ENCODE data around the gene PDE1C.
A peak's percentile ranks its signal among the peaks of the same experiment; 100 is the strongest.

The PDE1C gene

GRCh38 chr7:32005577-32005976 is 64.6 kb downstream of the PDE1C start:
- TF ChIP-seq CTCF (IDR thresholded peaks at IDR 0.05; ENCODE audit: control insufficient read depth, extremely low read depth, insufficient read depth): no peak
- no peak for DNase-seq (ENCODE audit: low read depth)
- no peak overlapping the region for H3K4me3 ChIP-seq (ENCODE audit: low read depth, low read length)

GRCh38 chr7:32001948-32002347 is 68.3 kb downstream of the PDE1C start:
- no peak for DNase-seq (ENCODE audit: low read depth)
- TF ChIP-seq CTCF (IDR thresholded peaks at IDR 0.05; ENCODE audit: control insufficient read depth, extremely low read depth, insufficient read depth): no peak
- H3K4me3 ChIP-seq (ENCODE audit: low read depth, low read length): no peak overlapping the region

- H3K4me3 ChIP-seq (ENCODE audit: low read depth, low read length): no peak overlapping the region
- no peak for DNase-seq (ENCODE audit: low read depth)
- TF ChIP-seq CTCF (IDR thresholded peaks at IDR 0.05; ENCODE audit: control insufficient read depth, extremely low read depth, insufficient read depth): no peak
Measured at GRCh38 chr7:31997423-31997822, 72.8 kb downstream of the PDE1C start.

GRCh38 chr7:31995134-31995533 is 75.1 kb downstream of the PDE1C start:
- no peak for DNase-seq (ENCODE audit: low read depth)
- no peak overlapping the region for H3K4me3 ChIP-seq (ENCODE audit: low read depth, low read length)
- no peak for TF ChIP-seq CTCF (IDR thresholded peaks at IDR 0.05; ENCODE audit: control insufficient read depth, extremely low read depth, insufficient read depth)

- H3K4me3 ChIP-seq (ENCODE audit: low read depth, low read length): no peak overlapping the region
- DNase-seq (ENCODE audit: low read depth): no peak
- no peak for TF ChIP-seq CTCF (IDR thresholded peaks at IDR 0.05; ENCODE audit: control insufficient read depth, extremely low read depth, insufficient read depth)
Measured at GRCh38 chr7:31991846-31992245, 78.4 kb downstream of the PDE1C start.

GRCh38 chr7:31991406-31991805 is 78.8 kb downstream of the PDE1C start:
- H3K4me3 ChIP-seq (ENCODE audit: low read depth, low read length): no peak overlapping the region
- no peak for DNase-seq (ENCODE audit: low read depth)
- no peak for TF ChIP-seq CTCF (IDR thresholded peaks at IDR 0.05; ENCODE audit: control insufficient read depth, extremely low read depth, insufficient read depth)

- DNase-seq (ENCODE audit: low read depth): peak; percentile 14
- H3K4me3 ChIP-seq (ENCODE audit: low read depth, low read length): no peak overlapping the region
- TF ChIP-seq CTCF (IDR thresholded peaks at IDR 0.05; ENCODE audit: control insufficient read depth, extremely low read depth, insufficient read depth): no peak
Measured at GRCh38 chr7:31986878-31987518, 83.2 kb downstream of the PDE1C start.
